ENCODE measurements around the gene ATP8A1. TPM values are rescaled to one million over a fixed set of nuclear protein-coding genes. Genes with fewer than 3 reads are reported as not detected.

Gene ATP8A1
- total and polyA plus RNA-seq, 4 donors: 0.65 to 15.9 (median 5.9) TPM

DNA sequence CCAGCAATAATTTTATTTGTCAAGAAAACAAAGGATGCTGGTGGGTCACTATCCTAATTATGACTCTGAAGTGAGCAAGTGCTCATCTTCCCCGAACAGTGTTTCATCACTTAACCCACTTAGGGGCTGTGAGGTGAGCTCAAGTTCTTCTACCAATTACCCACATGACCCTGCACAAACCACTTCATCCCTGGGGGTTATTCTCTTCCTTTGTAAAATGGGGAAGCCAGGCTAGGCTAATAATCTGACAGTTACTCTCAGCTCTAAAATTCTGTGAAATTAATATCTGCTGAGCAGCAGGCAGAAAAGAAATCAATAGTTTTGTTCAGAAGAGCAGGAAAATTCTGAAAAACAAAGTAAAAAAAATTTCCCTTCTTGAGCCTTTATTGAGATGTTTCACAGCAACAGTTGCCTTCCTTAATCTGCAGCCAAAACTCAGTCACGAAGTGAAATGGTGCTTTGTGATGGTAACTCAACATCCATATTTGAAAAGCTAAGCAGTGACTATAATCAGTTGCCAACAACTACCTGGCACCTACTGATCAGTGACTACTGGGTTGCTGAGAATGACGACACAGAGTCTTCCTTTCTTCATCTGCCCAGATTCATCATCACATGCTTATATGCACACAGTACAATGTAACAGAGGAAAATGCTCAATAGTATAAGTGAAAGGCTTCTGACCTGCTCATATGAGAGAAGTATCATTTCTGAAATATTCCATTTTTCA is 24.1 kb downstream of the ATP8A1 start:
- H3K27ac ChIP-seq (ENCODE audit: low read depth in 1 of 2, low read length in 2 of 2): no peak overlapping the region
- no peak for TF ChIP-seq RAD21 (IDR thresholded peaks at IDR 0.05)
- no peak for TF ChIP-seq GABPA (IDR thresholded peaks at IDR 0.05 in 1 of 2, conservative IDR thresholded peaks at IDR 0.05 in 1 of 2)
- no peak for TF ChIP-seq FOXA2 (IDR thresholded peaks at IDR 0.05)
- no peak for TF ChIP-seq JUND (IDR thresholded peaks at IDR 0.05)
- no peak for TF ChIP-seq FOXA1 (IDR thresholded peaks at IDR 0.05)
- TF ChIP-seq, protein P1, sequence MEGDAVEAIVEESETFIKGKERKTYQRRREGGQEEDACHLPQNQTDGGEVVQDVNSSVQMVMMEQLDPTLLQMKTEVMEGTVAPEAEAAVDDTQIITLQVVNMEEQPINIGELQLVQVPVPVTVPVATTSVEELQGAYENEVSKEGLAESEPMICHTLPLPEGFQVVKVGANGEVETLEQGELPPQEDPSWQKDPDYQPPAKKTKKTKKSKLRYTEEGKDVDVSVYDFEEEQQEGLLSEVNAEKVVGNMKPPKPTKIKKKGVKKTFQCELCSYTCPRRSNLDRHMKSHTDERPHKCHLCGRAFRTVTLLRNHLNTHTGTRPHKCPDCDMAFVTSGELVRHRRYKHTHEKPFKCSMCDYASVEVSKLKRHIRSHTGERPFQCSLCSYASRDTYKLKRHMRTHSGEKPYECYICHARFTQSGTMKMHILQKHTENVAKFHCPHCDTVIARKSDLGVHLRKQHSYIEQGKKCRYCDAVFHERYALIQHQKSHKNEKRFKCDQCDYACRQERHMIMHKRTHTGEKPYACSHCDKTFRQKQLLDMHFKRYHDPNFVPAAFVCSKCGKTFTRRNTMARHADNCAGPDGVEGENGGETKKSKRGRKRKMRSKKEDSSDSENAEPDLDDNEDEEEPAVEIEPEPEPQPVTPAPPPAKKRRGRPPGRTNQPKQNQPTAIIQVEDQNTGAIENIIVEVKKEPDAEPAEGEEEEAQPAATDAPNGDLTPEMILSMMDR (IDR thresholded peaks at IDR 0.05; ENCODE audit: low read depth, low read length, missing input control): no peak
- TF ChIP-seq HNF4G (IDR thresholded peaks at IDR 0.05): no peak
- no peak for TF ChIP-seq EGR1 (IDR thresholded peaks at IDR 0.05; ENCODE audit: low read depth in 2 of 2)
- no peak for TF ChIP-seq SP1 (IDR thresholded peaks at IDR 0.05)
- TF ChIP-seq NR2F2 (IDR thresholded peaks at IDR 0.05): no peak
- TF ChIP-seq, protein P2, sequence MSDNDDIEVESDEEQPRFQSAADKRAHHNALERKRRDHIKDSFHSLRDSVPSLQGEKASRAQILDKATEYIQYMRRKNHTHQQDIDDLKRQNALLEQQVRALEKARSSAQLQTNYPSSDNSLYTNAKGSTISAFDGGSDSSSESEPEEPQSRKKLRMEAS (IDR thresholded peaks at IDR 0.05): no peak
- TF ChIP-seq, protein P3, sequence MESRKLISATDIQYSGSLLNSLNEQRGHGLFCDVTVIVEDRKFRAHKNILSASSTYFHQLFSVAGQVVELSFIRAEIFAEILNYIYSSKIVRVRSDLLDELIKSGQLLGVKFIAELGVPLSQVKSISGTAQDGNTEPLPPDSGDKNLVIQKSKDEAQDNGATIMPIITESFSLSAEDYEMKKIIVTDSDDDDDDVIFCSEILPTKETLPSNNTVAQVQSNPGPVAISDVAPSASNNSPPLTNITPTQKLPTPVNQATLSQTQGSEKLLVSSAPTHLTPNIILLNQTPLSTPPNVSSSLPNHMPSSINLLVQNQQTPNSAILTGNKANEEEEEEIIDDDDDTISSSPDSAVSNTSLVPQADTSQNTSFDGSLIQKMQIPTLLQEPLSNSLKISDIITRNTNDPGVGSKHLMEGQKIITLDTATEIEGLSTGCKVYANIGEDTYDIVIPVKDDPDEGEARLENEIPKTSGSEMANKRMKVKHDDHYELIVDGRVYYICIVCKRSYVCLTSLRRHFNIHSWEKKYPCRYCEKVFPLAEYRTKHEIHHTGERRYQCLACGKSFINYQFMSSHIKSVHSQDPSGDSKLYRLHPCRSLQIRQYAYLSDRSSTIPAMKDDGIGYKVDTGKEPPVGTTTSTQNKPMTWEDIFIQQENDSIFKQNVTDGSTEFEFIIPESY (IDR thresholded peaks at IDR 0.05): no peak
- no peak overlapping the region for H3K9ac ChIP-seq (ENCODE audit: low read depth in 1 of 2, low read length in 2 of 2)
- H3K4me3 ChIP-seq (ENCODE audit: low read depth in 1 of 3, low read length in 3 of 3): no peak overlapping the region
- H3K36me3 ChIP-seq (ENCODE audit: control insufficient read depth in 4 of 4, insufficient read depth in 3 of 4, low read depth in 1 of 4, low read length in 3 of 4): no peaks in the 10 kb centered on the region
- no peaks in the 10 kb centered on the region for H3K4me1 ChIP-seq (ENCODE audit: control insufficient read depth in 4 of 4, insufficient read depth in 4 of 4, low read length in 3 of 4)
- H3K27me3 ChIP-seq (ENCODE audit: control insufficient read depth in 4 of 4, insufficient read depth in 4 of 4, low read length in 3 of 4): no peaks in the 10 kb centered on the region
- no peak for DNase-seq (ENCODE audit: low spot score)
- WGBS: 80% methylated on average over 3 of the region's 3 CpGs
- H3K9me3 ChIP-seq (ENCODE audit: control insufficient read depth in 4 of 4, low read length in 3 of 4): no peaks in the 10 kb centered on the region

DNA sequence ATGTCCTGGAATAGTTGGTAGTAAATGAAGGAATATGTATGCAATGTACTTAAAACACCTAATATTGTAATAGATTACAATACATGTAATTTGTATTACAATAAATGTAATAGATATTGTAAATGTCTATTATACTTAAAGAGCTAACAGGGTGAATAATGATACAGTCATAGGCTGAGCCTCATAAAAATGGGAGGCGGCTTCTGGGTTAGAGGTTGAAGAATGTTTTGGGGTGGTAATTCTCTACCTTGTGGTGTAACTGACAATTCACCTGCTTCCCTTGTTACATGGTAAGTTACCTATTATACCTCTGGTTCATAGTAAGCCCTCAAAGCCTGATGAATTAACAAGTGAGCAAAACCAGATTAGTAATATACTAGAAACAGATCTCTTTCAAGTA is 26.0 kb downstream of the ATP8A1 start:
- WGBS: 94% methylated on average over 1 of the region's 1 CpG
- DNase-seq (ENCODE audit: low spot score): no peak

More for the DNA sequence above, 26.0 kb downstream of the ATP8A1 start:
- H3K36me3 ChIP-seq (ENCODE audit: control insufficient read depth in 4 of 4, insufficient read depth in 3 of 4, low read depth in 1 of 4, low read length in 3 of 4): no peaks in the 10 kb centered on the region
- H3K4me3 ChIP-seq (ENCODE audit: low read depth in 1 of 3, low read length in 3 of 3): no peak overlapping the region
- H3K9me3 ChIP-seq (ENCODE audit: control insufficient read depth in 4 of 4, low read length in 3 of 4): no peaks in the 10 kb centered on the region
- no peaks in the 10 kb centered on the region for H3K27me3 ChIP-seq (ENCODE audit: control insufficient read depth in 4 of 4, insufficient read depth in 4 of 4, low read length in 3 of 4)
- no peak overlapping the region for H3K27ac ChIP-seq (ENCODE audit: low read depth in 1 of 2, low read length in 2 of 2)
- H3K4me1 ChIP-seq (ENCODE audit: control insufficient read depth in 4 of 4, insufficient read depth in 4 of 4, low read length in 3 of 4): no peaks in the 10 kb centered on the region
- TF ChIP-seq RAD21 (IDR thresholded peaks at IDR 0.05): no peak
- no peak for TF ChIP-seq HNF4G (IDR thresholded peaks at IDR 0.05)
- TF ChIP-seq RXRA (IDR thresholded peaks at IDR 0.05): no peak
- no peak for TF ChIP-seq FOXA2 (IDR thresholded peaks at IDR 0.05)
- TF ChIP-seq GABPA (IDR thresholded peaks at IDR 0.05 in 1 of 2, conservative IDR thresholded peaks at IDR 0.05 in 1 of 2): no peak
- no peak for TF ChIP-seq JUND (IDR thresholded peaks at IDR 0.05)
- TF ChIP-seq, protein P3 (IDR thresholded peaks at IDR 0.05): no peak
- TF ChIP-seq, protein P1 (IDR thresholded peaks at IDR 0.05; ENCODE audit: low read depth, low read length, missing input control): no peak
- no peak for TF ChIP-seq HNF4A (conservative IDR thresholded peaks at IDR 0.05)
- TF ChIP-seq EGR1 (IDR thresholded peaks at IDR 0.05; ENCODE audit: low read depth in 2 of 2): no peak
- TF ChIP-seq, protein P4, sequence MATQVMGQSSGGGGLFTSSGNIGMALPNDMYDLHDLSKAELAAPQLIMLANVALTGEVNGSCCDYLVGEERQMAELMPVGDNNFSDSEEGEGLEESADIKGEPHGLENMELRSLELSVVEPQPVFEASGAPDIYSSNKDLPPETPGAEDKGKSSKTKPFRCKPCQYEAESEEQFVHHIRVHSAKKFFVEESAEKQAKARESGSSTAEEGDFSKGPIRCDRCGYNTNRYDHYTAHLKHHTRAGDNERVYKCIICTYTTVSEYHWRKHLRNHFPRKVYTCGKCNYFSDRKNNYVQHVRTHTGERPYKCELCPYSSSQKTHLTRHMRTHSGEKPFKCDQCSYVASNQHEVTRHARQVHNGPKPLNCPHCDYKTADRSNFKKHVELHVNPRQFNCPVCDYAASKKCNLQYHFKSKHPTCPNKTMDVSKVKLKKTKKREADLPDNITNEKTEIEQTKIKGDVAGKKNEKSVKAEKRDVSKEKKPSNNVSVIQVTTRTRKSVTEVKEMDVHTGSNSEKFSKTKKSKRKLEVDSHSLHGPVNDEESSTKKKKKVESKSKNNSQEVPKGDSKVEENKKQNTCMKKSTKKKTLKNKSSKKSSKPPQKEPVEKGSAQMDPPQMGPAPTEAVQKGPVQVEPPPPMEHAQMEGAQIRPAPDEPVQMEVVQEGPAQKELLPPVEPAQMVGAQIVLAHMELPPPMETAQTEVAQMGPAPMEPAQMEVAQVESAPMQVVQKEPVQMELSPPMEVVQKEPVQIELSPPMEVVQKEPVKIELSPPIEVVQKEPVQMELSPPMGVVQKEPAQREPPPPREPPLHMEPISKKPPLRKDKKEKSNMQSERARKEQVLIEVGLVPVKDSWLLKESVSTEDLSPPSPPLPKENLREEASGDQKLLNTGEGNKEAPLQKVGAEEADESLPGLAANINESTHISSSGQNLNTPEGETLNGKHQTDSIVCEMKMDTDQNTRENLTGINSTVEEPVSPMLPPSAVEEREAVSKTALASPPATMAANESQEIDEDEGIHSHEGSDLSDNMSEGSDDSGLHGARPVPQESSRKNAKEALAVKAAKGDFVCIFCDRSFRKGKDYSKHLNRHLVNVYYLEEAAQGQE (IDR thresholded peaks at IDR 0.05): no peak
- no peak for TF ChIP-seq NR2F2 (IDR thresholded peaks at IDR 0.05)
- no peak for TF ChIP-seq FOXA1 (IDR thresholded peaks at IDR 0.05)
- TF ChIP-seq, protein P2 (IDR thresholded peaks at IDR 0.05): no peak
- TF ChIP-seq YY1 (IDR thresholded peaks at IDR 0.05): no peak
- no peak for TF ChIP-seq TAF1 (conservative IDR thresholded peaks at IDR 0.05)
- no peak for TF ChIP-seq SP1 (IDR thresholded peaks at IDR 0.05)
- no peak overlapping the region for H3K9ac ChIP-seq (ENCODE audit: low read depth in 1 of 2, low read length in 2 of 2)
